IPS DF 19.7 (cell line): Measurements from ENCODE around the gene ZBTB33.

ENCODE experiments used
- DNase-seq: peaks from one replicate; pipeline ENCODE4 v3.0.0-alpha.2; 2013; ENCODE audit warnings: low read depth, low spot score

Gene ZBTB33

DNA sequence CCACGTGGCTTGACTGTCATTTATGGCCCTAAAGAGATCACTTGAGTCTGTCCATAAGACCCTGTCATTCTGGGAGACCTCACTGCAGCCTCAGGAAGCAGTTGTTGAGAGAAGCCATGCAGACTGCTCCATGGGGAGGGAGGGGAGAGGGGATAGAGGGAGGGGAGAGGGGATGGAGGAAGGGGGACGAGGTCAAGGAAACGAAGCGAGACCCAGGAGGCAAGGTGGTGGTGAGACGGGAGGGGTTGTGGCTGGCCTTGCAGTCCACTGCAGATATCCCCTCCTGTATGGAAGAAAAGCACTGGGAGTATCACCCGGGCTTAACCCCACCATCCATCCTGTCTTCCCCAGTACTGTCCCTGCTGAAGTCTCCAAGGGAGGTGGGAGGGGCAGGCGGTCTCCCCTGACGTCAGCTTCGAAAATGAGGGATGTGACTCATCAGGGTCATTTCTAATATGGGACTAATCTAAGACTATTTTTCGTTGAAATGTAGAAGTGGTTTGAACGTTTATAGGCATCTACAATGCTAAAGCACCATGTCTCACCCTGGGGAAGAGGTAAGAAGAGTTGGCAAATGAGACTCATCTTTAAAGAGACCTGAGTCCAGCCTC, 55.0 kb downstream of the ZBTB33 start:
- DNase-seq = no peak

DNA sequence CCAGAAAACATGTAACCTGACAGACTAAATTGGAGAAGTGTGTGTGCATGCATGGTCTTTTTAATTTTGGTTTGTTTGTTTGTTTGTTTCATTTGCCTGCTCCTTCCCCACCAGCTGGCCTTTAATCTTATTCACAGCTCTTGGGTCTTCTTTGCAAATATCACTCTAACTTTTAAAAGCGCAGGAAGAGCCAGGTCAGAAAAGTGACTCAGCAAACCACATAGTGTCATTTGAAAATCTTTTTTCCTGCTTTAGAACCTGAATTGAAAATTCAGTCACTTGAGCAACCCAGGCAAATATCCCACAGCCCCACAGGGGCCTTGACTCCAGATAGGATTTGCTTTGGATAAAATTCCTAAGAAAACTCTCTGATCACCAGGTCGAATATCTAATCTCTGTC, 56.0 kb downstream of the ZBTB33 start:
- DNase-seq = no peak
